ENCODE results near the gene BLMH.
"Not testable (repeated sequence)": the region's sequence is repeated elsewhere in the genome, so short reads cannot be mapped to it uniquely, and the experiment has no call there.

Gene BLMH

GRCh38 chr17:30236766-30237165 lies 55.0 kb downstream of the BLMH start:
- H3K4me3 Mint-ChIP-seq = peak overlapping the region; percentile 38
- no peak for DNase-seq (ENCODE audit: low spot score)
- H3K27ac Mint-ChIP-seq = no peak overlapping the region
- H3K4me1 Mint-ChIP-seq (ENCODE audit: low read depth) = peaks cover 13% of the 10 kb centered on the region
- no peaks in the 10 kb centered on the region for H3K36me3 Mint-ChIP-seq (ENCODE audit: low read depth)
- H3K27me3 Mint-ChIP-seq (ENCODE audit: low read depth) = peaks cover 73% of the 10 kb centered on the region
- H3K9me3 Mint-ChIP-seq = no peaks in the 10 kb centered on the region

GRCh38 chr17:30236297-30236624 lies 55.5 kb downstream of the BLMH start:
- Mint-ChIP-seq H3K4me3 (peak overlapping the region; percentile 82), H3K4me1 (ENCODE audit: low read depth) (peaks cover 13% of the 10 kb centered on the region), H3K27me3 (ENCODE audit: low read depth) (peaks cover 75% of the 10 kb centered on the region), H3K27ac (no peak overlapping the region), H3K36me3 (ENCODE audit: low read depth) (no peaks in the 10 kb centered on the region), H3K9me3 (no peaks in the 10 kb centered on the region)
- DNase-seq (ENCODE audit: low spot score) = no peak

- no peak within 1 kb of the TSS for H3K27ac Mint-ChIP-seq
Measured at GRCh38 chr17:30235386-30236296, 56.1 kb downstream of the BLMH start, which contains the start of gene SLC6A4. SLC6A4 (minus strand) TSS chr17:30235697; CDS start chr17:30221958, 13,739 bp downstream.

GRCh38 chr17:30234964-30235363 lies 56.8 kb downstream of the BLMH start:
- peaks cover 13% of the 10 kb centered on the region for H3K4me1 Mint-ChIP-seq (ENCODE audit: low read depth)
- H3K4me3 Mint-ChIP-seq = peak overlapping the region; percentile 59
- H3K27me3 Mint-ChIP-seq (ENCODE audit: low read depth) = peaks cover 86% of the 10 kb centered on the region
- no peaks in the 10 kb centered on the region for H3K36me3 Mint-ChIP-seq (ENCODE audit: low read depth)
- no peak overlapping the region for H3K27ac Mint-ChIP-seq
- DNase-seq (ENCODE audit: low spot score) = peak; percentile 10
- H3K9me3 Mint-ChIP-seq = no peaks in the 10 kb centered on the region

More at GRCh38 chr17:30235386-30236296, 56.1 kb downstream of the BLMH start, which contains the start of gene SLC6A4:
- Mint-ChIP-seq H3K36me3 (ENCODE audit: low read depth) (no peaks in the 10 kb centered on the region), H3K9me3 (no peaks in the 10 kb centered on the region), H3K4me1 (ENCODE audit: low read depth) (peaks cover 13% of the 10 kb centered on the region), H3K27me3 (ENCODE audit: low read depth) (peaks cover 79% of the 10 kb centered on the region), H3K4me3 (peak within 1 kb of the TSS; percentile 82)
- DNase-seq (ENCODE audit: low spot score) = no peak

- Mint-ChIP-seq H3K27ac (no peak overlapping the region), H3K9me3 (no peaks in the 10 kb centered on the region), H3K36me3 (ENCODE audit: low read depth) (no peaks in the 10 kb centered on the region), H3K4me1 (ENCODE audit: low read depth) (peaks cover 13% of the 10 kb centered on the region), H3K27me3 (ENCODE audit: low read depth) (peaks cover 81% of the 10 kb centered on the region), H3K4me3 (no peak overlapping the region)
- no peak for DNase-seq (ENCODE audit: low spot score)
Measured at GRCh38 chr17:30234296-30234695, 57.4 kb downstream of the BLMH start.

- DNase-seq (ENCODE audit: low spot score) = no peak
- Mint-ChIP-seq H3K4me3 (no peak overlapping the region), H3K9me3 (no peaks in the 10 kb centered on the region), H3K27me3 (ENCODE audit: low read depth) (peaks cover 71% of the 10 kb centered on the region), H3K4me1 (ENCODE audit: low read depth) (peaks cover 12% of the 10 kb centered on the region), H3K36me3 (ENCODE audit: low read depth) (no peaks in the 10 kb centered on the region), H3K27ac (no peak overlapping the region)
Measured at GRCh38 chr17:30232824-30233427, 58.8 kb downstream of the BLMH start.

GRCh38 chr17:30232015-30232823 lies 59.5 kb downstream of the BLMH start:
- no peaks in the 10 kb centered on the region for H3K36me3 Mint-ChIP-seq (ENCODE audit: low read depth)
- DNase-seq (ENCODE audit: low spot score) = no peak
- H3K4me1 Mint-ChIP-seq (ENCODE audit: low read depth) = peaks cover 9% of the 10 kb centered on the region
- no peak overlapping the region for H3K4me3 Mint-ChIP-seq
- H3K27me3 Mint-ChIP-seq (ENCODE audit: low read depth) = peaks cover 64% of the 10 kb centered on the region
- no peak overlapping the region for H3K27ac Mint-ChIP-seq
- no peaks in the 10 kb centered on the region for H3K9me3 Mint-ChIP-seq

GRCh38 chr17:30230596-30231125 lies 61.1 kb downstream of the BLMH start:
- Mint-ChIP-seq H3K27me3 (ENCODE audit: low read depth) (peaks cover 57% of the 10 kb centered on the region), H3K9me3 (no peaks in the 10 kb centered on the region), H3K4me3 (no peak overlapping the region), H3K4me1 (ENCODE audit: low read depth) (peaks cover 6% of the 10 kb centered on the region), H3K36me3 (ENCODE audit: low read depth) (no peaks in the 10 kb centered on the region), H3K27ac (no peak overlapping the region)
- no peak for DNase-seq (ENCODE audit: low spot score)

GRCh38 chr17:30230009-30230408 lies 61.7 kb downstream of the BLMH start:
- not testable (repeated sequence) for H3K4me1 Mint-ChIP-seq (ENCODE audit: low read depth); H3K4me3 Mint-ChIP-seq; H3K27ac Mint-ChIP-seq; H3K9me3 Mint-ChIP-seq; DNase-seq (ENCODE audit: low spot score); H3K36me3 Mint-ChIP-seq (ENCODE audit: low read depth)
- H3K27me3 Mint-ChIP-seq (ENCODE audit: low read depth) = peaks cover 57% of the 10 kb centered on the region

GRCh38 chr17:30229012-30229411 lies 62.7 kb downstream of the BLMH start:
- Mint-ChIP-seq H3K9me3 (no peaks in the 10 kb centered on the region), H3K36me3 (ENCODE audit: low read depth) (no peaks in the 10 kb centered on the region), H3K4me3 (no peak overlapping the region), H3K27ac (no peak overlapping the region), H3K27me3 (ENCODE audit: low read depth) (peaks cover 47% of the 10 kb centered on the region), H3K4me1 (ENCODE audit: low read depth) (no peaks in the 10 kb centered on the region)
- DNase-seq (ENCODE audit: low spot score) = no peak

GRCh38 chr17:30228011-30228410 lies 63.7 kb downstream of the BLMH start:
- no peak for DNase-seq (ENCODE audit: low spot score)
- Mint-ChIP-seq H3K27ac (no peak overlapping the region), H3K36me3 (ENCODE audit: low read depth) (no peaks in the 10 kb centered on the region), H3K27me3 (ENCODE audit: low read depth) (peaks cover 37% of the 10 kb centered on the region), H3K9me3 (no peaks in the 10 kb centered on the region), H3K4me3 (no peak overlapping the region), H3K4me1 (ENCODE audit: low read depth) (no peaks in the 10 kb centered on the region)

GRCh38 chr17:30226878-30227277 lies 64.9 kb downstream of the BLMH start:
- Mint-ChIP-seq H3K9me3 (no peaks in the 10 kb centered on the region), H3K27ac (no peak overlapping the region), H3K4me1 (ENCODE audit: low read depth) (no peaks in the 10 kb centered on the region), H3K27me3 (ENCODE audit: low read depth) (peaks cover 26% of the 10 kb centered on the region), H3K4me3 (no peak overlapping the region), H3K36me3 (ENCODE audit: low read depth) (no peaks in the 10 kb centered on the region)
- no peak for DNase-seq (ENCODE audit: low spot score)

- H3K27me3 Mint-ChIP-seq (ENCODE audit: low read depth) = peaks cover 23% of the 10 kb centered on the region
- no peaks in the 10 kb centered on the region for H3K4me1 Mint-ChIP-seq (ENCODE audit: low read depth)
- H3K36me3 Mint-ChIP-seq (ENCODE audit: low read depth) = no peaks in the 10 kb centered on the region
- H3K9me3 Mint-ChIP-seq = no peaks in the 10 kb centered on the region
- H3K4me3 Mint-ChIP-seq = no peak overlapping the region
- DNase-seq (ENCODE audit: low spot score) = no peak
- H3K27ac Mint-ChIP-seq = no peak overlapping the region
Measured at GRCh38 chr17:30225919-30226553, 65.7 kb downstream of the BLMH start.
